ENCODE results near the gene ADAMTSL1.

The ADAMTSL1 gene

DNA sequence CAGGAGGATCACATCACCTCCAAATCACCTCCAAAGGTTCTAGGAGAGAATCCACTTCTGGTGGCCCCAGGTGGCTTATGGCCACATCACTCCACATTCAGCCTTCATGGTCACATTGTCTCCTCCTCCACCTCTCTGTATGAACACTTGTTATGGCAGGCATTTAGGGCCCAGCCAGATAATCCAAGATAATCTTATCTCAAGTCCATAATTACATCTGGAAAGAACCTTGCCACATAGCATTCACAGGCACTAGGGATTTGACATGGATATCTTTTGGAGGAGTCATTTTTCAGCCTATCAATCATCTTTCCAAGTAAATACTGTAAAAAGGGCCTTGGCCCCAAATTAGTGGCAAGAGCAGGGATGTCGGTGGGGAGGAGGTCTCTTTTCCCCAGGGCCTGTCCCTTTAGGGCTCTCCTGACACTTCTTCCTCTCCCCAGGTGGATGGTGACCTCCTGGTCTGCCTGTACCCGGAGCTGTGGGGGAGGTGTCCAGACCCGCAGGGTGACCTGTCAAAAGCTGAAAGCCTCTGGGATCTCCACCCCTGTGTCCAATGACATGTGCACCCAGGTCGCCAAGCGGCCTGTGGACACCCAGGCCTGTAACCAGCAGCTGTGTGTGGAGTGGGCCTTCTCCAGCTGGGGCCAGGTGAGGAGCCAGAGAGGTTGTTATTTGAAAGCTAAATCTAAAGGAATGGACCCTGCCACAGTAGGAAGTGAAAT is 418.2 kb downstream of the ADAMTSL1 start:
- Histone ChIP-seq H3K36me3 (ENCODE audit: control insufficient read depth in 2 of 2, insufficient read depth in 1 of 2, low read length in 2 of 2) (no peaks in the 10 kb centered on the region), H3K27ac (ENCODE audit: extremely low read depth, low read depth, low read length) (no peak overlapping the region), H3K4me3 (ENCODE audit: low read depth, low read length) (no peak overlapping the region), H3K9me3 (ENCODE audit: control insufficient read depth, insufficient read depth, low read depth, low read length) (no peaks in the 10 kb centered on the region), H3K4me1 (ENCODE audit: control insufficient read depth, insufficient read depth, low read length) (no peaks in the 10 kb centered on the region)
- TF ChIP-seq, protein P1, sequence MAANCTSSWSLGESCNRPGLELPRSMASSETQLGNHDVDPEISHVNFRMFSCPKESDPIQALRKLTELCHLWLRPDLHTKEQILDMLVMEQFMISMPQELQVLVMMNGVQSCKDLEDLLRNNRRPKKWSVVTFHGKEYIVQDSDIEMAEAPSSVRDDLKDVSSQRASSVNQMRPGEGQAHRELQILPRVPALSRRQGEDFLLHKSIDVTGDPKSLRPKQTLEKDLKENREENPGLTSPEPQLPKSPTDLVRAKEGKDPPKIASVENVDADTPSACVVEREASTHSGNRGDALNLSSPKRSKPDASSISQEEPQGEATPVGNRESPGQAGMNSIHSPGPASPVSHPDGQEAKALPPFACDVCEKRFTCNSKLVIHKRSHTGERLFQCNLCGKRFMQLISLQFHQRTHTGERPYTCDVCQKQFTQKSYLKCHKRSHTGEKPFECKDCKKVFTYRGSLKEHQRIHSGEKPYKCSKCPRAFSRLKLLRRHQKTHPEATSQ (tag by site-specific recombination; IDR thresholded peaks at IDR 0.05) = no peak
- TF ChIP-seq, protein P2, sequence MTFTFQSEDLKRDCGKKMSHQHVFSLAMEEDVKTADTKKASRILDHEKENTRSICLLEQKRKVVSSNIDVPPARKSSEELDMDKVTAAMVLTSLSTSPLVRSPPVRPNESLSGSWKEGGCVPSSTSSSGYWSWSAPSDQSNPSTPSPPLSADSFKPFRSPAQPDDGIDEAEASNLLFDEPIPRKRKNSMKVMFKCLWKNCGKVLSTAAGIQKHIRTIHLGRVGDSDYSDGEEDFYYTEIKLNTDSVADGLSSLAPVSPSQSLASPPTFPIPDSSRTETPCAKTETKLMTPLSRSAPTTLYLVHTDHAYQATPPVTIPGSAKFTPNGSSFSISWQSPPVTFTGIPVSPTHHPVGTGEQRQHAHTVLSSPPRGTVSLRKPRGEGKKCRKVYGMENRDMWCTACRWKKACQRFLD (tag by site-specific recombination; IDR thresholded peaks at IDR 0.05) = no peak
- TF ChIP-seq ZNF596 (tag by site-specific recombination; IDR thresholded peaks at IDR 0.05) (no peak), TRIM28 (IDR thresholded peaks at IDR 0.05; ENCODE audit: borderline replicate concordance, low read length) (no peak), KLF10 (tag by site-specific recombination; IDR thresholded peaks at IDR 0.05) (no peak), ZNF404 (tag by site-specific recombination; IDR thresholded peaks at IDR 0.05) (no peak), MZF1 (tag by site-specific recombination; IDR thresholded peaks at IDR 0.05; ENCODE audit: borderline replicate concordance) (no peak), ZNF391 (tag by site-specific recombination; IDR thresholded peaks at IDR 0.05; ENCODE audit: borderline replicate concordance, low read depth) (no peak), MEIS1 (CRISPR knock-in tag; IDR thresholded peaks at IDR 0.05; ENCODE audit: borderline replicate concordance) (no peak), ZNF670 (tag by site-specific recombination; IDR thresholded peaks at IDR 0.05; ENCODE audit: low read depth) (no peak), ZNF10 (tag by site-specific recombination; IDR thresholded peaks at IDR 0.05) (no peak)
- TF ChIP-seq, protein P3, sequence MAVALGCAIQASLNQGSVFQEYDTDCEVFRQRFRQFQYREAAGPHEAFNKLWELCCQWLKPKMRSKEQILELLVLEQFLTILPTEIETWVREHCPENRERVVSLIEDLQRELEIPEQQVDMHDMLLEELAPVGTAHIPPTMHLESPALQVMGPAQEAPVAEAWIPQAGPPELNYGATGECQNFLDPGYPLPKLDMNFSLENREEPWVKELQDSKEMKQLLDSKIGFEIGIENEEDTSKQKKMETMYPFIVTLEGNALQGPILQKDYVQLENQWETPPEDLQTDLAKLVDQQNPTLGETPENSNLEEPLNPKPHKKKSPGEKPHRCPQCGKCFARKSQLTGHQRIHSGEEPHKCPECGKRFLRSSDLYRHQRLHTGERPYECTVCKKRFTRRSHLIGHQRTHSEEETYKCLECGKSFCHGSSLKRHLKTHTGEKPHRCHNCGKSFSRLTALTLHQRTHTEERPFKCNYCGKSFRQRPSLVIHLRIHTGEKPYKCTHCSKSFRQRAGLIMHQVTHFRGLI (tag by site-specific recombination; IDR thresholded peaks at IDR 0.05) = no peak
- TF ChIP-seq, protein P4, sequence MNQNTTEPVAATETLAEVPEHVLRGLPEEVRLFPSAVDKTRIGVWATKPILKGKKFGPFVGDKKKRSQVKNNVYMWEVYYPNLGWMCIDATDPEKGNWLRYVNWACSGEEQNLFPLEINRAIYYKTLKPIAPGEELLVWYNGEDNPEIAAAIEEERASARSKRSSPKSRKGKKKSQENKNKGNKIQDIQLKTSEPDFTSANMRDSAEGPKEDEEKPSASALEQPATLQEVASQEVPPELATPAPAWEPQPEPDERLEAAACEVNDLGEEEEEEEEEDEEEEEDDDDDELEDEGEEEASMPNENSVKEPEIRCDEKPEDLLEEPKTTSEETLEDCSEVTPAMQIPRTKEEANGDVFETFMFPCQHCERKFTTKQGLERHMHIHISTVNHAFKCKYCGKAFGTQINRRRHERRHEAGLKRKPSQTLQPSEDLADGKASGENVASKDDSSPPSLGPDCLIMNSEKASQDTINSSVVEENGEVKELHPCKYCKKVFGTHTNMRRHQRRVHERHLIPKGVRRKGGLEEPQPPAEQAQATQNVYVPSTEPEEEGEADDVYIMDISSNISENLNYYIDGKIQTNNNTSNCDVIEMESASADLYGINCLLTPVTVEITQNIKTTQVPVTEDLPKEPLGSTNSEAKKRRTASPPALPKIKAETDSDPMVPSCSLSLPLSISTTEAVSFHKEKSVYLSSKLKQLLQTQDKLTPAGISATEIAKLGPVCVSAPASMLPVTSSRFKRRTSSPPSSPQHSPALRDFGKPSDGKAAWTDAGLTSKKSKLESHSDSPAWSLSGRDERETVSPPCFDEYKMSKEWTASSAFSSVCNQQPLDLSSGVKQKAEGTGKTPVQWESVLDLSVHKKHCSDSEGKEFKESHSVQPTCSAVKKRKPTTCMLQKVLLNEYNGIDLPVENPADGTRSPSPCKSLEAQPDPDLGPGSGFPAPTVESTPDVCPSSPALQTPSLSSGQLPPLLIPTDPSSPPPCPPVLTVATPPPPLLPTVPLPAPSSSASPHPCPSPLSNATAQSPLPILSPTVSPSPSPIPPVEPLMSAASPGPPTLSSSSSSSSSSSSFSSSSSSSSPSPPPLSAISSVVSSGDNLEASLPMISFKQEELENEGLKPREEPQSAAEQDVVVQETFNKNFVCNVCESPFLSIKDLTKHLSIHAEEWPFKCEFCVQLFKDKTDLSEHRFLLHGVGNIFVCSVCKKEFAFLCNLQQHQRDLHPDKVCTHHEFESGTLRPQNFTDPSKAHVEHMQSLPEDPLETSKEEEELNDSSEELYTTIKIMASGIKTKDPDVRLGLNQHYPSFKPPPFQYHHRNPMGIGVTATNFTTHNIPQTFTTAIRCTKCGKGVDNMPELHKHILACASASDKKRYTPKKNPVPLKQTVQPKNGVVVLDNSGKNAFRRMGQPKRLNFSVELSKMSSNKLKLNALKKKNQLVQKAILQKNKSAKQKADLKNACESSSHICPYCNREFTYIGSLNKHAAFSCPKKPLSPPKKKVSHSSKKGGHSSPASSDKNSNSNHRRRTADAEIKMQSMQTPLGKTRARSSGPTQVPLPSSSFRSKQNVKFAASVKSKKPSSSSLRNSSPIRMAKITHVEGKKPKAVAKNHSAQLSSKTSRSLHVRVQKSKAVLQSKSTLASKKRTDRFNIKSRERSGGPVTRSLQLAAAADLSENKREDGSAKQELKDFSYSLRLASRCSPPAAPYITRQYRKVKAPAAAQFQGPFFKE (tag by site-specific recombination; IDR thresholded peaks at IDR 0.05; ENCODE audit: borderline replicate concordance) = no peak
- TF ChIP-seq, protein P5, sequence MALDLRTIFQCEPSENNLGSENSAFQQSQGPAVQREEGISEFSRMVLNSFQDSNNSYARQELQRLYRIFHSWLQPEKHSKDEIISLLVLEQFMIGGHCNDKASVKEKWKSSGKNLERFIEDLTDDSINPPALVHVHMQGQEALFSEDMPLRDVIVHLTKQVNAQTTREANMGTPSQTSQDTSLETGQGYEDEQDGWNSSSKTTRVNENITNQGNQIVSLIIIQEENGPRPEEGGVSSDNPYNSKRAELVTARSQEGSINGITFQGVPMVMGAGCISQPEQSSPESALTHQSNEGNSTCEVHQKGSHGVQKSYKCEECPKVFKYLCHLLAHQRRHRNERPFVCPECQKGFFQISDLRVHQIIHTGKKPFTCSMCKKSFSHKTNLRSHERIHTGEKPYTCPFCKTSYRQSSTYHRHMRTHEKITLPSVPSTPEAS (tag by site-specific recombination; IDR thresholded peaks at IDR 0.05) = no peak
- POLR2A ChIA-PET = no interaction called here
- CTCF ChIA-PET = no interaction called here
